Small intestine (tissue), 7 donors: ENCODE data around the gene ARRDC2. TPM values are rescaled to one million over a fixed set of nuclear protein-coding genes. Genes with fewer than 3 reads are reported as not detected.
A peak's percentile ranks its signal among the peaks of the same experiment; 100 is the strongest.

Experiments
- DNase-seq, 2 donors: peaks; one replicate each; pipeline versions ENCODE4 v3.0.0 to v3.0.0-alpha.2; 2013
- FAIRE-seq: peaks from 2 replicates; lab custom pipeline; 2012; peaks lifted over from hg19 to GRCh38; lab: Jason Lieb, UNC
- H3K27ac ChIP-seq, 3 donors: one replicate each; pipeline ENCODE4 v1.5.1; 2013; ENCODE audit warnings: low read length in 2 of 3, mild to moderate bottlenecking in 2 of 3, control low read depth in 1 of 3, inconsistent platforms in 1 of 3, low read depth in 1 of 3, moderate library complexity in 1 of 3
- H3K27me3 ChIP-seq, 3 donors: one replicate each; pipeline ENCODE4 v1.6.1; 2013; ENCODE audit warnings: low read length in 3 of 3, inconsistent platforms in 1 of 3; ENCODE audit not compliant: control insufficient read depth in 3 of 3, insufficient read depth in 3 of 3
- H3K36me3 ChIP-seq, 3 donors: one replicate each; pipeline ENCODE4 v1.6.1; 2013; ENCODE audit warnings: low read length in 3 of 3, inconsistent platforms in 1 of 3, low read depth in 1 of 3, mild to moderate bottlenecking in 1 of 3, moderate library complexity in 1 of 3; ENCODE audit not compliant: control insufficient read depth in 3 of 3, insufficient read depth in 2 of 3
- H3K4me1 ChIP-seq, 3 donors: one replicate each; pipeline ENCODE4 v1.6.1; 2013; ENCODE audit warnings: low read length in 2 of 3, inconsistent platforms in 1 of 3, low read depth in 1 of 3, mild to moderate bottlenecking in 1 of 3, moderate library complexity in 1 of 3; ENCODE audit not compliant: control insufficient read depth in 3 of 3, insufficient read depth in 2 of 3
- H3K4me3 ChIP-seq, 3 donors: one replicate each; pipeline ENCODE4 v1.5.1; 2013; ENCODE audit warnings: low read length in 3 of 3, control low read depth in 1 of 3, inconsistent platforms in 1 of 3, low read depth in 1 of 3, mild to moderate bottlenecking in 1 of 3, moderate library complexity in 1 of 3
- H3K9me3 ChIP-seq, 2 donors: one replicate each; pipeline ENCODE4 v1.6.1; 2013; ENCODE audit warnings: low read depth in 1 of 2, low read length in 1 of 2; ENCODE audit not compliant: control insufficient read depth in 2 of 2, insufficient read depth in 1 of 2
- WGBS, 3 donors: extraction: QIAGEN DNeasy Blood & Tissue Kit; methylation state at CpG; one replicate each; pipeline ENCODE4 v1.1.7; 2013; 5-methylcytosine and 5-hydroxymethylcytosine counted together
- polyA plus RNA-seq, 4 donors: library from polyadenylated mRNA; stranded (reverse) in 3 of 4; unstranded in 1 of 4; fragments of 200-250 nt in 3 of 4; fragments of 120-200 nt in 1 of 4; gene quantifications; one replicate each; pipeline versions ENCODE4 v1.2.1 to v1.2.3, GENCODE V29; 2013
- donor health status: healthy with polysubstance abuse.
- donor health status: control.
- donor health status: control.
- donor health status: Bipolar disorder and iron deficiency.
- donor health status: healthy.

The ARRDC2 gene
- polyA plus RNA-seq, 4 donors = 6.9 to 31.5 (median 28.4) TPM

- 19 to 41% (median 35%) methylated on average over 22 to 31 of the region's 31 CpGs for WGBS, 3 donors
- Histone ChIP-seq H3K4me1 (no peaks in the 10 kb centered on the region), H3K4me3 (no peak overlapping the region), H3K27me3 (peaks cover 0 to 21% (median 2%) of the 10 kb centered on the region in 3 donors), H3K9me3 (no peaks in the 10 kb centered on the region), H3K36me3 (no peaks in the 10 kb centered on the region), H3K27ac (peak overlapping the region in 1 of 3 donors; percentile 35)
- no peak for DNase-seq
- no peak for FAIRE-seq
These were observed 43.9 kb downstream of the ARRDC2 start for GRCh38 chr19:18051887-18052286.

- DNase-seq (no peak), FAIRE-seq (no peak)
- Histone ChIP-seq H3K36me3 (no peaks in the 10 kb centered on the region), H3K27me3 (peaks cover 0 to 21% (median 2%) of the 10 kb centered on the region in 3 donors), H3K9me3 (no peaks in the 10 kb centered on the region), H3K27ac (no peak overlapping the region), H3K4me1 (peaks cover 0 to 3% (median 0%) of the 10 kb centered on the region in 3 donors), H3K4me3 (no peak overlapping the region)
- WGBS, 3 donors = 61 to 64% (median 61%) methylated on average over 9 of the region's 9 CpGs
These were observed 45.7 kb downstream of the ARRDC2 start for GRCh38 chr19:18053576-18054219.

- H3K27ac ChIP-seq = no peak overlapping the region
- WGBS, 3 donors = 77 to 87% (median 79%) methylated on average over 3 to 5 of the region's 5 CpGs
These were observed 48.0 kb downstream of the ARRDC2 start for GRCh38 chr19:18055967-18056366.

GRCh38 chr19:18057557-18057956 lies 49.6 kb downstream of the ARRDC2 start:
- 63 to 82% (median 77%) methylated on average over 6 of the region's 6 CpGs for whole genome bisulfite sequencing, 3 donors
- no peak for FAIRE-seq
- DNase-seq = no peak
- Histone ChIP-seq H3K9me3 (peaks cover 0 to 3% of the 10 kb centered on the region in 2 donors), H3K4me1 (peaks cover 0 to 4% (median 0%) of the 10 kb centered on the region in 3 donors), H3K27me3 (peaks cover 0 to 7% (median 0%) of the 10 kb centered on the region in 3 donors), H3K36me3 (no peaks in the 10 kb centered on the region), H3K4me3 (no peak overlapping the region), H3K27ac (peak overlapping the region in 1 of 3 donors; percentile 77)

More at GRCh38 chr19:18055967-18056366, 48.0 kb downstream of the ARRDC2 start:
- H3K4me1 ChIP-seq = peaks cover 0 to 4% (median 0%) of the 10 kb centered on the region in 3 donors
- DNase-seq = no peak
- no peak for FAIRE-seq
- no peak overlapping the region for H3K4me3 ChIP-seq
- peaks cover 0 to 3% of the 10 kb centered on the region in 2 donors for H3K9me3 ChIP-seq
- no peaks in the 10 kb centered on the region for H3K36me3 ChIP-seq
- peaks cover 0 to 19% (median 2%) of the 10 kb centered on the region in 3 donors for H3K27me3 ChIP-seq

GRCh38 chr19:18058208-18059009 lies 50.4 kb downstream of the ARRDC2 start:
- Histone ChIP-seq H3K27ac (peak overlapping the region; percentile 5 to 77 (median 67)), H3K27me3 (no peaks in the 10 kb centered on the region), H3K9me3 (peaks cover 0 to 3% of the 10 kb centered on the region in 2 donors), H3K36me3 (no peaks in the 10 kb centered on the region), H3K4me3 (peak overlapping the region in 2 of 3 donors; percentile 12 to 19), H3K4me1 (peaks cover 0 to 4% (median 0%) of the 10 kb centered on the region in 3 donors)
- peak; percentile 70 to 81 for DNase-seq
- no peak for FAIRE-seq
- WGBS, 3 donors = 4 to 7% (median 5%) methylated on average over 29 to 34 of the region's 34 CpGs

GRCh38 chr19:18059297-18059696 lies 51.3 kb downstream of the ARRDC2 start:
- Histone ChIP-seq H3K27me3 (peaks cover 0 to 3% (median 0%) of the 10 kb centered on the region in 3 donors), H3K27ac (no peak overlapping the region), H3K36me3 (no peaks in the 10 kb centered on the region), H3K4me3 (no peak overlapping the region), H3K9me3 (peaks cover 0 to 3% of the 10 kb centered on the region in 2 donors), H3K4me1 (peaks cover 0 to 4% (median 0%) of the 10 kb centered on the region in 3 donors)
- FAIRE-seq (no peak), DNase-seq (no peak)
- 42 to 72% (median 55%) methylated on average over 8 of the region's 8 CpGs for WGBS, 3 donors

- WGBS, 3 donors = 67 to 87% (median 72%) methylated on average over 5 of the region's 5 CpGs
- peaks cover 0 to 4% (median 0%) of the 10 kb centered on the region in 3 donors for H3K4me1 ChIP-seq
- peaks cover 0 to 3% of the 10 kb centered on the region in 2 donors for H3K9me3 ChIP-seq
- no peaks in the 10 kb centered on the region for H3K36me3 ChIP-seq
- FAIRE-seq = no peak
- DNase-seq = no peak
- H3K27me3 ChIP-seq = peaks cover 0 to 3% (median 0%) of the 10 kb centered on the region in 3 donors
- no peak overlapping the region for H3K4me3 ChIP-seq
- H3K27ac ChIP-seq = no peak overlapping the region
These were observed 51.9 kb downstream of the ARRDC2 start for GRCh38 chr19:18059902-18060301.

- peaks cover 0 to 3% (median 0%) of the 10 kb centered on the region in 3 donors for H3K27me3 ChIP-seq
- H3K4me3 ChIP-seq = no peak overlapping the region
- H3K27ac ChIP-seq = no peak overlapping the region
- peaks cover 0 to 3% of the 10 kb centered on the region in 2 donors for H3K9me3 ChIP-seq
- H3K4me1 ChIP-seq = peaks cover 0 to 4% (median 0%) of the 10 kb centered on the region in 3 donors
- DNase-seq (no peak), FAIRE-seq (no peak)
- 85 to 88% (median 86%) methylated on average over 6 of the region's 6 CpGs for WGBS, 3 donors
- H3K36me3 ChIP-seq = no peaks in the 10 kb centered on the region
These were observed 52.5 kb downstream of the ARRDC2 start for GRCh38 chr19:18060472-18060871.
